ENCODE results near the gene PWWP2B.

Gene PWWP2B

DNA sequence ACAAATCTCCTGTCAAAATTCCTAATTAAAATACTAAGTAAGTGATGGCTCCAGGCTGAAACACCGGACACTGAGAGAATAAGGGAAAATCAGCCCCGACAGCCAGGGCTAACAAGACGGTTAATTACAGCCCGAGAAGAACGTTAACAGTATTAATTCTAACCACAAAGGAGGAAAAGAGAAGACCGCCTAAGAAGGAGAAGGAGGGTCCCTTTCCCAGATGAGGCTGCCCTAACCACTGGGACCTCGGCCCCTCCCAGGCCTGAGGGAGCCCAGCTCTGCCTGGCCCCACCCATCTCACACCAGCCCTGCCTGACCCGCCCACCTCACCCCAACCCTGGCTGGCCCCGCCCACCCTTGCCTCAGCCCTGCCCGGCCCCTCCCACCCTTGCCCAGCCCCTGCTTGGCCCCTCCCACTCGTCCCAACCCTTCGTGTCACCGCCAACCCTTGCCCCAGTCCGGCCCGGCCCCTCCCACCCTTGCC is 51.3 kb downstream of the PWWP2B start:
- DNase-seq: peak; percentile 75 to 82

DNA sequence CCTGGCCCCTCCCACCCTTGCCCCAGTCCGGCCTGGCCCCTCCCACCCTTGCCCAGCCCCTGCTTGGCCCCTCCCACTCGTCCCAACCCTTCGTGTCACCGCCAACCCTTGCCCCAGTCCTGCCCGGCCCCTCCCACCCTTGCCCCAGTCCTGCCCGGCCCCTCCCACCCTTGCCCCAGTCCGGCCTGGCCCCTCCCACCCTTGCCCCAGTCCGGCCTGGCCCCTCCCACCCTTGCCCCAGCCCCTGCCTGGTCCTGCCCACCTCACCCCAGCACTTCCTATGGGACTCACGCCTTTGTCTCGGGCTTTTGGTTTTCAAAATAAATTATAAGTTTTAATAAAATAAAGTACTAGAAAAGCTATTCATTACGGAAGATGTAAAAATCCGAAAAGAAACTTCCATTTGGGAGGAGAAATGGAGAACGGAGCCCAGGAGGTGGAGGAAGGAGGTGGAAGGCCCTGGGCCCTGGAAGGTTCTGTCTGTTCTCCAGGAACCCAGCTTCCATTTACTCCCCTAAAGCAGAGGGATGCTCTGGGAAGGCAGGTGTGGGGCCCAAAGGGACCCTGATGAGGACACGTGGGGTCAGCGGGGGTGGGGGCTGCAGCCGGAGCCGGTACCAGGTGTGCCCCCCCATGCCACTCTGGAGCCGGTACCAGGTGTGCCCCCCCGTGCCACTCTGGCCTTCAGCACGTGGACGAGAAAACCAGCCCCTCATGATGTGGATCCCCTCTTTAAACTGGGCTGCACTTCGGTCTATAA is 52.2 kb downstream of the PWWP2B start:
- peak; percentile 44 to 48 for DNase-seq

DNA sequence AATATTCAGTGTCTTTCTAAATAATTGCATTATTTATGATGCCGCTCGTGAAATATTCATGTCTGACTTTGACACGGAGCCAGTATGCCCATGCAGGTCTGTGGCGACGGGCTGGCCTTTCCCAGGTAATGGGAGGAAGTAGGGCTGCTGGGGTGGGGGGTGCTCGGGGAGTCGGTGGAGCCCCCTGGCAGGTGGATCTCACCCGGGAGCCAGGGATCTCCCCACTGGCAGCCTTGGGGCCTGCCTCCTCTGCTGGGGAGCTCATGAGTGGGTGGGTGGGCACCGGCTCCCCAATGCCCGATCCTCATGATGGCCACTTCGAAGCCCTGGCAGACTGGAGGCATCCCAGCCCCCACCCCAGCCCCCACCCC is 52.8 kb downstream of the PWWP2B start:
- DNase-seq: no peak

DNA sequence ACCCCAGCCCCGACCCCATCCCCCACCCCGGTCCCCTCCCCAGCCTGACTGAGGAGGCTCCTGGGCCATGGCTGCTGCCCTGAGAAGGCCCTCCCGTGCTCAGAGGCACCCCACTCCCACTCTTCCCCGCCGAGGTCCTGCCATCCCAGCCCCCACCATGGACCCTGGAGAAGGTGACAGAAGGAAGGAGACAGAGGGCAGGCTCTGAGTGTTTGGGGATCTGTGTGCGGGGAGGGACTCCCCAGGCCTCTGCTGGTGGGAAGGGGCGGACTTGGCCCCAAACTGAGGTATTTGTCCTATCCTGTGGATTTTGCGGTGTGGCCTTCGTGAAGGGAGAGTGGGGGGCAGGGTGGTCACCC is 53.4 kb downstream of the PWWP2B start:
- no peak for DNase-seq

DNA sequence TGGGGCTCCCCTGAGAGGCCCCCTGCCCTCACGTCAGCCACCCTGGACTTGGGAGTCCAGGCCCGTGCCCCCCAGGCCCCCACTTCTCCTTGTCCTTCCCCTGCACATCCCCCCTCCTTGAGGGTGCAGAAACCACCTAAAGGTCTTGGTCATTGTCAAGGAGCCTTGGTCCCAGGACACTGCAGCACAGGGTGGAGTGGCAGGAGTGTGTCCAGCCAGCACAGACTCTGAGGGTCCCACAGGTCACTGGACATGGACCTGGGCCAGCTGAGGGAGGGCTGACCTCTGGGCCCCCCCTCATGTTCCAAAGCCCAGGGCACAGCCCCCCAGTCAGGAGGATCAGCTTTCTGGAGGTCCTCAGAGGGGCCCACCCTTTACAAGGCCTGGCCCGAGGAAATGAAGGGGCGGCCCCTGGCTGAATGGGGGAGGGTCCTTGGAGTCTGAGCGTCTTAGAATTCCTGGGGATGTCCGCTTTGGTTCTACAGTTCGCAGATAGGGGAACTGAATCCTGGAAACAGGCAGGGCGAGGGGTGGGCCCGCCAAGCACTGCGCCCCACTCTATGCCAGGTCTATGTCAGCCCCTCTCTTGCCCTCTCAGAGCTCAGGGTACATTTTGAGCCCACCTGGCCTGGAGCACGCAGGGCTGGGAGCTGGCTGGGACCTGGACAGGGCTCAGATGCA is 54.0 kb downstream of the PWWP2B start:
- no peak for DNase-seq

DNA sequence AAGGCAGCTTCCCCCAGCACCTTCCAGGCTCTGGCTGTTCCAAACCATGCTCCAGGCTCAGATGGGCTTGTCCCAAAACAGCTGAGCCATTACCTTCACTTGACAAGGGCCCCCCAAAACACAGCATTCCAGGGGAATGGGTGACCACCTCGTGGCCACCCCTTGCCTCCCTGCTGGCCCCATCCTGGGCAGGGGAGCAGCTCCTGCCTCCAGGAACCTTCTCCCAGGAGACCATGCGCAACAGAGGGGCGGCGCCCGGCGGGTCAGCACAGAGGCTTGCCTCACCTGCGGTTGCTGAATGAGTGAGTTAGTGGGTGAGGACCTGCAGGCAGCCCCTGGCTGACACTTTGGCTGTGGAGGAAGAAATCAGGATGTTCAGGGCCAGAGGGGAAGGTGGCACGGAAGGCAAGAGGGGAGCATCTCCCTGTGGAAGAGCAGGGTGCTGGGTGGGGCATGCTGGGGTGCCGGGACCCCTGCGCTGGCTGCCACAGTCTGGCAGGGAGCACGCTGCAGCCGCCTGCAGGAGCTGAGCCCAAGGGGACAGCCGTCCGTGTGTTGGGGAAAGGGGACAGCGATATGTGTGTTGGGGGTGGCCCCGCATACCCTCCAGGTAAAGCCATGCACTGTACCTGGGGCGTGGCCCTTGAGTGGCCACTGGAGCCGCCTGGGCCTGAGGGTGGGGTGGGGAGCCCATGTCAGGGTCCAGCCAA is 54.7 kb downstream of the PWWP2B start:
- no peak for DNase-seq

DNA sequence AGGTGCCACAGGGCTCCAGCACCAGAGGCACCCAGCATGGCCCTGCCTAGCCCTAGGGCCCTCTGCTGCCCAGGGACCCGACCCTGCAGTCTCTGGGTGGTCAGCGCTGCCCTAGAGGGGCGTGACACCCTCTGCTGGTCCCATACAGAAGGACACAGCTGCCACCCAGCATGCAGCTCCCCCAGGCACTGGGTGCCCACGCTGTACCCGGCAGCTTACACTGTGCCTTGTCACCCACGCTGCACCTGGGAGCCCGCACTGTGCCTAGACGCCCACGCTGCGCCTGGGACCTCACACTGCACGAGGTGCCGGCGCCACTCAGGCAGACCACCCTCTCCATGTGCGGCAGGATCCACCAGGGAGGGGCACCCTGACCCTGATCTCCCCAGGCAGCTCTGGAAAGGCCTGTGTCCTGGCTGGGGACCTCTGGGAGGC is 55.2 kb downstream of the PWWP2B start:
- peak in 1 of 2 donors; percentile 35 for DNase-seq

DNA sequence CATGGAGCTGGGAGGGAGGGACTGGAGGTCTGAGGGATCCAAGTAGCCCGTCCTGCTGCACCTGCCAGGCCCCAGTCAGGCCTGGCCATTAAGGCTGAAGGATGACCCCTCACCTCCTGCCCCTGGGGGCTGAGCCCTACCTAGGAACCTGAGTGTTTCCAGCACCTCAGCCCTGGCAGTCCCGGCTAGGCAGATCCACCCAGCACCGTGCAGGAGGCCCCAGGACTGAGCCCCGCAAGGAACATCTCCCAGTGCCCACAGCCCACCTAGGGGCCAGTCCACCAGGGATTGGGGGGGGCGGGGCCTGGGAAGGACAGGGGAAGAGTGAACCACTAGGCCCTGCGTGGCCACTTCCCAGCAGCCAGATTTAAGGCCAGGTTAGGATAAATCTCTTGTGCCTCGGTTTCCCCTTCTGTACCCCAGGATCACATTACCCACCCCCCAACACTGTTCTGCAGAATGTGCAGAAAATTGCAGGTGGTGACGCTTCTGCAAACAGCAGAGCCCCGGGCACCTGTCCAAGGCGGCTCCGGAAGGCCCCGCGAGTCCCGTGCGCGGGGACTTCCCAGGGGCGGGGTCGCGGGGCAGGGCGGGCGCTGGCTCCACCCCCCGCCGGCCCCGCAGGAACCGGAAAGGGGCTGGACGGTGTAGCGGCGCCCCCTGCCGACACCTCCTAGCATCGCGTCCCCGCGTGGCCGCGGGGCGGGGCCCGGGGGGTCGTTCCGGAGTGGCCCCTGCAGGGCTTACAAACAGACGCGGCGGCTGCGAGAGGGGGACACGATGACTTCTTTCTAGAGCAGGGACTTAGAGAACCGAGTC is 55.9 kb downstream of the PWWP2B start:
- DNase-seq: peak; percentile 72 to 85

DNA sequence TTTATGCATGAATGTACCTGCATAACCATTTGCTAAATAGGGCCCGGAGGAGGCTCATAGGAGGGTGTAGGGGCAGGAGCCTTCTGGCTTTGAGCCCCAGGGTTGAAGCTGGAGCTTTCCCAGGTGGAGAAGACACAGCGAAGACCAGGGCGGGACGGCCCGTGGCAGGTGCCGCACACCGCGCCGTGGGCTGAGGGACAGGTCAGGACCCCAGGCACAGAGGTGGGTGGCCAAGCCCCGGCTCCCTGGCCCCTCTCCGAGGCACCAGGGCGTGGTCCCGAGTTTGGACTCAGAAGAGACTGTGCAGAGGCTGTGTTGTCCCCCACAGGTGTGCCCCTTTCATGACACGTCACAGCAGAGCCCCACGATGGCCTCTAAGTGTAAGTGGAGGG is 56.5 kb downstream of the PWWP2B start:
- DNase-seq: no peak

DNA sequence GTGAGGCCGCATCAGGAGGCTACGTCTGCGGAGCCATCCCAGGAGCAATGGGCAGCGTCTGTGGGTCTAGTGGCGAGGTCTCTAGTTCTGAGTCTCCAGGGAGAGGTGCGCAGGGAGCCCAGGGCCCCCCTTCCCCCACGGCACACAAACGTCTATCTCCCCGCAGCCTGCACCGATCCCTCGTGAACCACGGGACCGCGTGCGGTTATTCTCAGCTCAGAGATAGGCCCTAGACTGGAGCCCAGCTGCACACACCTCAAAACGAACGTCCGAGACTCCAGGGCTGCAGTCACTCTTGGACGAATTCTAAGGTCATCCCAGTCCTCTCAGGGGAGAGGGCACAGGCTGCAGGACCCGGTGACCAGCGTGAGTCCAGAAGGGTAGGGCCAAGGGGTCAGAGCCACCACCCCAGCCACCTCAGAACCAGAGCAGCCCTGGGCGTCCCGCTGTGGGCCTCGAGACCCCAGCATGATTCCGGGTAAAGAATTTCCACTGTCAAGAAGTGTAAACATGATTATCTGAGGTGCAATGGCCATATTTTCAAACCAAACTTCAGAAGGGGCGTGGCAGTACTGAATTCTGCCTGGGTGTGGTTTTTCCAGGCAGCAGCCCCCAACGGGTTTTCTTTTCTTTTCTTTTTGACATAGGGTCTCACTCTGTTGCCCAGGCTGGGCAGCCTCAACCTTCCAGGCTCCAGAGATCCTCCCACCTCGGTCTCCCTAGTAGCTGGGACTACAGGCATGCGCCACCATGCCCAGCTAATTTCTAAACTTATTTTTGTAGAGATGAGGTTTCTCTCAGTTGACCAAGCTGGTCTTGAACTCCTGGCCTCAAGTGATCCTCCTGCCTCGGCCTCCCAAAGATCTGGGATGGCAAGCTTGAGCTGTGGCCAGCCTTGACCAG is 57.5 kb downstream of the PWWP2B start:
- DNase-seq: no peak

DNA sequence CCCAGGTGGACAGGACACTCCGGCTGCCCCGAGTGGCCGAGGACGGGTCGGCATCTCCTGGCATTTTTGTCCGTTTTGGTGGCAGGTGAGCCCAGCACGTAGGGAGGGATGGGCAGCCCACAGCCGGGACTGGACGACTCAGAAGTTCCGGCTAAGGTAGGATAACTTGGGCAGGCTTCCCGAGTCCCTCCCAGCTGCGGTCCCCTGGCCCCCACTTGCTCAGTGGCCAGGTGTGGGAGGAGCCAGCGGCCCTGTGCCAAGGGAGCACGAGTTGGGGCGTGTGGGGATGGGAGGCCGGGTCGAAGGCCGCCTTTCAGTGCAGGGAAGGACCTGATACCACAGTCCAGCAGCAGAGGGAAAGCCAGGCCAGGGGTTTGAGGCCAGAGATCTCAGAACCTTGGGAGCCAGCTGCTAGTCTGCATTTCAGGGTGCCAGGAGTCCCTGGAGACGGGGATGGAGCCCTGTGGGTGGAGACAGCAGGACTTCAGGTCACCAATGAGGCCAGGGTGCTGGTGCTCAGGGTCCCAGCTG is 58.5 kb downstream of the PWWP2B start:
- no peak for DNase-seq

DNA sequence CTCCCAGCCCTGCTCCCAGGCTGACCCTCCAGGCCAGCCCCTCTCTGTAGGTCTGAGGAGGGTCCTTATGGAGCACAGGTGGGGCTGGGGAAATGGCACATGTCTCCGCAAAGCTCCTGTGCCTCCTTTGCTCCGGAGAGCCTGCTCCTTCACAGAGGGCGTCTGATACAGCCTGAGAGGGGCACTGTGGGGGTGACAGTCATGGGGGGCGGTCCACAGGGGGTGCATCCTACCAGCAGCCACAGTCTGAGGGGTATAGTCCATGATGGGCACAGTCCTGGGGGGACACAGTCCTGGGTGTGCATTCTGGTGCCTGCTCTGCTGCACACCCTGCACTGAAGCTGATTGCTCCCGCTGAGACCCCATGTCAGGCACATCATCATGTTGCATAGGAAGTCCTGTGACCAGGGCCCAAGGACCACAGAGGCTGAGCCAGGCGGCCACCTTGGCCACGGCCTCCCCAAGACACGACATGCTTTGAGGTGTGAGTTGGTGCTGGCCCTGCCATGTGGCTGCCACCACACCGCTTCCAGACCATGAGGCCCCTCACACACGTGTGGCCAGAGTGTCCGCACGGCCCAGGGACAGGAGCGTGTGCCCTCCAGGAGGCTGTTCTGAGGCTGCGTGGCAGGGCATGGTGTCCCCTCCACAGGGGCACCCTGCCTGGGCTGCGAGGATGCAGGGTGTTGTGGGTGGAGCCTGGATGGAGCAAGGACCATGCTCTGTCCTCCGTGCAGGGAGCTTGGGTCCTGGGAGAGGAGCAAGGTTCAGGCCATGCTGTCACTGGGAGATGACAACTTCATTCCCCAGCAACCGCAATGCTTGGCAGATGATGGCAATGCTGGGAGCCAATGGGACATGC is 59.2 kb downstream of the PWWP2B start:
- DNase-seq: no peak

DNA sequence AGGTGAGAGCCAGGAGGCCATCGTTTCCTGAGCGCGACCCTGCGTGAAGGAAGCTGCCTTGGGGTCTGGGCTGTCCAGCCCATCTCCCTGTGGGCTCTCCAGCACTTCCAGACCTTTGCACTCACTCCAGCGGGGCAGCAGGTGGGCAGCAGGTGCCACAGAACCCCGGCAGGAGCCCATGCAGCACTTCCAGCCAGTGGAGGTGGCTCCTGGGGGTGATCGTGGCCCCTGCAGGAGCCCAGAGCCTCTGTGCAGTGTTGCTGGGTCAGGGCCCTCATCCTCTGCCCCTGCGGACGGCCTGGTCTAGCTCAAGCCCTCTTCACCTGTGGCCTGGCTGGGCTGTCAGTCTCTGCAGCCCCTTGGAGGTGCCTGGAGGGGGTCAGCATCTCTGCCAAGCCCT is 59.9 kb downstream of the PWWP2B start:
- no peak for DNase-seq

DNA sequence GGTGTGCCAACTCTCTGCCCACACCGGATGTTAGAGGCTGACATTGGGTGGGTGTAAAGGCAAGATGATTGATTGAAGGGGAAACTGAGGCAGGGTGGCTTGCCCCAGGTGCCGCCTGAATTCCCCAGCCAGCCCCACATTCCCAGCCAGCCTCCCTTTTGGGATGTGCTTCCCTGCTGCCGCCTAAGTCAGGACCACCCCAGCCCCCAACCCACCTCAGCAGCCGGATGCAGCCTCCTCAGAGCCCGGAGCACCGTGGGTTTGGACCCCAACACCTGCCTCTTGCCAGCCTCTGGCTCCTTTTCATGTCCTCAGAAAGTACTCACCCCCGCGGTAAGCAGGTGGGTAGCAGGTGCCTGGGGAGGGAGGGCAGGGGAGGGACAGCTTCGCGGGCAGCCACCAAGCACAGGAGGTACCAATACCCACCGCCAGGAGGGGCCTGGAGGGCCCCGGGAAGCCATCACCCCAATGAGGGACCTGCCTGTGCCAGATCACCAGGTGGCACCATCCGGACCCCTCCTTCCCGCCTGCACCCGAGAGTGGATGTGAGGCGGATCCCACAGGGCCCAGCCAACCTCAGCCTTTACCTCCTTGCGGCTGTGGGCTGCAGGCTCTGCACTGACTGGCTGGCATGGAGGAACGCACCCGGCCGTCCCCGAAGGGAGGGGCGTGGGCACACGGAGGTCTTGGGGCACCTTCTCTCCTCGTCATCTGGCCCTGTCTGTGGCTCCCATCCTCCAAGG is 60.5 kb downstream of the PWWP2B start:
- DNase-seq: no peak

DNA sequence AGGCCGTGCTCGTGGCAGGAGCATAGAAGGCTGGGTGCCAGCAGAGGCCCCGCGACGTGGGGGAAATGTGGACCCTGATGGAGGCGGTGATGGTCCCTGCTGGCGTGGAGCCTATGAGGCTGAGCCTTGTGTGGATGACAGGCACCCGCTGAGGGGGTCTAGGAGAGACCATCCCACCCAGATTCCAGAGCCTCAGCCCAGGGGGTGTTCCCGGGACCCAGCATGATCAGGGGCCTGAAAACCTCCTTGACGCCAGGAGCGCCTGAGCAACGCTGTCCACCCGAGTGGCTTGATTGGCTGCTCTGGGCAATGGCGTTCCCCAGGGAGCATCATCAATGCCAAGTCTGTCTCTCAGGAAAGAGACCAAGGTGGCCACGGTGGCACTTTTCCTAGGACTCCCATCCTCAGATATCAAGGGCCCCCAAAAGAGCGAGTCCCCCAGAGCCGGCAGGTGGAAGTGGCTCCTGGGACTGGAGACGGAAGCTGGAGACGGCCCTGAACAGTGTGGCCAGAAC is 61.1 kb downstream of the PWWP2B start:
- no peak for DNase-seq

DNA sequence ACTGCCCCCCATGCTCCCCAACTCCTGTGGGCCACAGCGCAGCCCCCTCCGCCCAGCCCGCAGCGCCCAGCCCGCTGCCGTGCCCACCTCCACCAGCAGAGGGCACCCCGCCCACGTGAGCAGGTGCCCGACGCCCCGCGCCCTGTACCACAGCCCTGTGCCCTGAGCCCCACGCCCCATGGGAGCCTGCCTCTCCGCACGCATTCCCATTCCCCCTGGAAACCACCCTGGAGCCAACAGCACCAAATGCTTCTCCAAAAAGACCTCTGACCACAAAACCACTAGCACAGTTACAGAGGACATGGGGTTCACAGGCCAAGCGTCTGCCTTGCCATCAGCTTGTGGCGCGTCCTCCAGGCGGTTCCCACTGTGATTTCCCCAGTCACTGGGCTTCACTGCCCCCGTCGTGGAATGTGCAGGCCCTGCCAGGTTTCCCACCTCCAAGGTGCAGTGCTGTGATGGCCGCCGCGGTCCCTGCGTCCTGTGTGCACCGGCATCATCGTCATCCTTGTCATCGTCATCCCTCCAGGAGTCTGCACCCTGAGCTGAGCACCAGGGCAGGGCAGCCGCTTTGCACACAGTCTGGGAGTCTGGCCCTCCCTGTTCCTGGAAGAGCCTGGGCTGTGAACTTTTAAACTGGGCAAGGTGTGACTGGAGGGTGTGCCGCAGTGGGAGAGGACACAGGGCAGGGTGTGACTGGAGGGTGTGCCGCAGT is 61.7 kb downstream of the PWWP2B start:
- no peak for DNase-seq

DNA sequence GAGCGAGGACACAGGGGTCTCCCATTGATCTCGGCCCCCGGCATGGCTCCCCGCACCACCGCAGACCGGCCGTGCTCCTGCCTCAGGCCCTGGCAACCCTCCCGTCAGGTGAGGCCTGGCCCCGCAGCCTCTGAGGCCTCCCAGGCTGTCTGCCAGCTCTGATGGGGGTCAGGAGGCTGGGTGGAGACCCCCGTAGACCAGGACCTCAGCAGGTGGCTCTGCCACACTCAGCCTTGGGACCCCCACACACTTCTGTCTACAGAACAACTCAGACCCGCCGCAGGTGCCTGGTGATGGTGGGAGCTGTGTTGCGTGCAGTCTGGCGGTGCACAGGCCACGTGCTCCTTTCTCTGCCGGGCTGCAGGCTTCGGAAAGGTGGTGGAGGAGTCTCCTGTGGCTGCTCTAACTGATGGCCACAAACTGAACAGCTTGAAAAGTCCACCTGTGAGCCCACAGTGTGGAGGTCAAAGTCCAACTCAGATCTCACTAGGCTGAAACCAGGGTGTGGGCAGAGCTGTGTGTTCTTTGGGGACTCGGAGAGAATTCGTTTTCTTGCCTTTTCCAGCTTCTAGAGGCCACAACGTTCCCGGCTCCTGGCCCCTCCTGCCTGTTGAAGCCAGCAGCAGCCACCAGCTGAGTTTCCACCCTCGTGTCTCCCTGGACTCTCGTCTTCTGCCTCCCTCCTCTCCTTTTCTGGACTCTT is 62.5 kb downstream of the PWWP2B start:
- no peak for DNase-seq

DNA sequence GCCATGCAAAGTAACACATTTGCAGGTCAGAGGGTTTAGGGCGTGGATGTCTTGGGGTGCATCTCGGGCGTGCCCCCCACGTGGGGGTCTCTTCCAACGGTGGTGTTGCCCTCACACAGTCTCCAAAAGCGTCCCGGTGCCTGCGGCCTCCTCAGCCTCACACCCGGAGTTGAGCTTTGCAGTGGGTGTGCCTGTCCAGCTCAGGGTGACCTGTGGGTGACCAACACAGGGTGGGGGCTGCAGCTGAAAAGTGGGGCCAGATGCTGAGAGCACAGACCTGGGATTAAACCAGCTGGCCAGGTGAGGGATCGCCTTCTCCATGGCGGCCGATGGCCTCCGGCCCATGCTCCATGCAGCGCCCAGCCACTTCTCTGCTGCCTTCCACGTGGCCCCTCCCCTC is 63.1 kb downstream of the PWWP2B start:
- DNase-seq: no peak

Data from inflammatory macrophage (primary cell).